ENCODE results near the gene ABR.

DNA sequence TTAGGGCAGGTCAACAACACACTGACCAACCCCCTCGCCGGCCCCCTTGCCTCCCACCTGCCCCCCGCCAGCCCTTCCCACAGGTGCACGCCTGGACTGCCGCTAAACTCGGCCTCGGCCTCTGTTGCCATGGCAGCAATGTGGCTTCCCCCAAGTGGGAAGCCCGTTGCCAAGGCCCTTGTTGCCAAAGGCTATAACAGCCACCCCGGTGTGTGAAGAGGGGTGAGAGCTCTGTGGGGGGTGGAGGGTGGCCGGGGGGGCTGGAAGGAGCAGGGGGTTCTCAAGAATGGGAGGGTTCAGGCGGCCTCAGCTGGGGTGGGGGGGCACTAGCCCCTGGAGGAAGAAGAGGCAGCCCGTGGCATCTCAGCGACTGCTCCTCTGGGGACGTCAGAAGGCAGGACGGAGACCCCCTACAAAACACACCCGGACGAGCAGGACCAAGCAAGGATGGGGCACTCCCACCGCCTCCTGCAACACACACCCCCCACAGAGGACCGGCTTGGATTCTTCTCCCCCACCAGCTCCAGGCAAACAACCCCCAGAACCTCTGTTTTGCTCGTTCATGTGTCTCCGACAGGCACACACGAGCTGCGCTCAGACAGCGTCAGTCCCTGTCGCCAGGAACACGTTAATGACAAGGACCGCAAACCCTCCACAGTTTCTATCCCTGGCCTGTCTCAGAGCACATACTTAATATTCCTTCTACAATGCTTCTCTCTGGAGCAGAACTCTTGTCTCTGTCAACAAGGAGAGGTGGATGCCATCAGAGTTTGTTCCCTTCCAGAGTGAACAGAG lies 55.7 kb downstream of the ABR start:
- TF ChIP-seq POLR2A (IDR thresholded peaks at IDR 0.05) = no peak
- TF ChIP-seq, protein P1, sequence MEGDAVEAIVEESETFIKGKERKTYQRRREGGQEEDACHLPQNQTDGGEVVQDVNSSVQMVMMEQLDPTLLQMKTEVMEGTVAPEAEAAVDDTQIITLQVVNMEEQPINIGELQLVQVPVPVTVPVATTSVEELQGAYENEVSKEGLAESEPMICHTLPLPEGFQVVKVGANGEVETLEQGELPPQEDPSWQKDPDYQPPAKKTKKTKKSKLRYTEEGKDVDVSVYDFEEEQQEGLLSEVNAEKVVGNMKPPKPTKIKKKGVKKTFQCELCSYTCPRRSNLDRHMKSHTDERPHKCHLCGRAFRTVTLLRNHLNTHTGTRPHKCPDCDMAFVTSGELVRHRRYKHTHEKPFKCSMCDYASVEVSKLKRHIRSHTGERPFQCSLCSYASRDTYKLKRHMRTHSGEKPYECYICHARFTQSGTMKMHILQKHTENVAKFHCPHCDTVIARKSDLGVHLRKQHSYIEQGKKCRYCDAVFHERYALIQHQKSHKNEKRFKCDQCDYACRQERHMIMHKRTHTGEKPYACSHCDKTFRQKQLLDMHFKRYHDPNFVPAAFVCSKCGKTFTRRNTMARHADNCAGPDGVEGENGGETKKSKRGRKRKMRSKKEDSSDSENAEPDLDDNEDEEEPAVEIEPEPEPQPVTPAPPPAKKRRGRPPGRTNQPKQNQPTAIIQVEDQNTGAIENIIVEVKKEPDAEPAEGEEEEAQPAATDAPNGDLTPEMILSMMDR (IDR thresholded peaks at IDR 0.05) = no peak

All from right lobe of liver (tissue), 4 donors.